Glutamatergic neuron (in vitro differentiated cells): ENCODE measurements around the gene IFI27L2. TPM values are rescaled to one million over a fixed set of nuclear protein-coding genes. Genes with fewer than 3 reads are reported as not detected.

Source experiments
- DNase-seq: peaks from one replicate; pipeline ENCODE4 v3.0.0; 2022
- H3K27ac Mint-ChIP-seq: one replicate; pipeline ENCODE4 v1.8.0; 2020; ENCODE audit warnings: mild to moderate bottlenecking, mixed read lengths, inconsistent platforms; ENCODE audit not compliant: unreplicated experiment
- H3K27me3 Mint-ChIP-seq: one replicate; pipeline ENCODE4 v1.8.0; 2020; ENCODE audit warnings: mild to moderate bottlenecking, moderate library complexity, mixed read lengths, inconsistent platforms; ENCODE audit not compliant: unreplicated experiment
- H3K36me3 Mint-ChIP-seq: one replicate; pipeline ENCODE4 v1.8.0; 2020; ENCODE audit warnings: mild to moderate bottlenecking, mixed read lengths, inconsistent platforms; ENCODE audit not compliant: unreplicated experiment
- H3K4me1 Mint-ChIP-seq: one replicate; pipeline ENCODE4 v1.8.0; 2020; ENCODE audit warnings: mild to moderate bottlenecking, low read depth, mixed read lengths, inconsistent platforms; ENCODE audit not compliant: unreplicated experiment
- H3K4me3 Mint-ChIP-seq: one replicate; pipeline ENCODE4 v1.8.0; 2020; ENCODE audit warnings: mild to moderate bottlenecking, mixed read lengths, inconsistent platforms; ENCODE audit not compliant: unreplicated experiment
- H3K9me3 Mint-ChIP-seq: one replicate; pipeline ENCODE4 v1.8.0; 2020; ENCODE audit warnings: mild to moderate bottlenecking, moderate library complexity, mixed read lengths, inconsistent platforms; ENCODE audit not compliant: unreplicated experiment
- CTCF ChIP-seq: fragments of 200-600 bp; sonication (generic); IDR thresholded peaks from one replicate; pipeline ENCODE4 v1.5.0; 2021; ENCODE audit not compliant: partially characterized antibody, unreplicated experiment
- total RNA-seq: library from RNA; stranded (reverse); fragmentation: NEBNext Ultra II Directional; extraction: Animal tissue kit (Norgen Biotek cat#: 25700); gene quantifications from one replicate; pipeline ENCODE4 v1.2.1, GENCODE V29; 2021; ENCODE audit not compliant: unreplicated experiment

Gene IFI27L2
- total RNA-seq, 1 donor from 2014 or later, result 52.7 TPM

- H3K4me1 Mint-ChIP-seq, result no peaks in the 10 kb centered on the region
- peak overlapping the region; percentile 65 for H3K27ac Mint-ChIP-seq
- peak overlapping the region; percentile 87 for H3K4me3 Mint-ChIP-seq
- peak; percentile 40 for DNase-seq
- H3K9me3 Mint-ChIP-seq, result peaks cover 8% of the 10 kb centered on the region
- peaks cover 2% of the 10 kb centered on the region for H3K27me3 Mint-ChIP-seq
- peaks cover under 1% of the 10 kb centered on the region for H3K36me3 Mint-ChIP-seq
- TF ChIP-seq CTCF, result no peak
Observed at GRCh38 chr14:94129758-94130414, 482 bp upstream of the IFI27L2 start.

GRCh38 chr14:94128216-94128839, 1.1 kb downstream of the IFI27L2 start:
- peaks cover under 1% of the 10 kb centered on the region for H3K36me3 Mint-ChIP-seq
- H3K4me3 Mint-ChIP-seq, result peak overlapping the region; percentile 87
- peaks cover 2% of the 10 kb centered on the region for H3K27me3 Mint-ChIP-seq
- TF ChIP-seq CTCF, result no peak
- peaks cover 8% of the 10 kb centered on the region for H3K9me3 Mint-ChIP-seq
- DNase-seq, result no peak
- H3K27ac Mint-ChIP-seq, result peak overlapping the region; percentile 53
- H3K4me1 Mint-ChIP-seq, result no peaks in the 10 kb centered on the region

- no peak for TF ChIP-seq CTCF
- no peaks in the 10 kb centered on the region for H3K4me1 Mint-ChIP-seq
- H3K27ac Mint-ChIP-seq, result no peak overlapping the region
- no peak for DNase-seq
- peaks cover 13% of the 10 kb centered on the region for H3K9me3 Mint-ChIP-seq
- no peak overlapping the region for H3K4me3 Mint-ChIP-seq
- H3K36me3 Mint-ChIP-seq, result peaks cover 10% of the 10 kb centered on the region
- peaks cover 2% of the 10 kb centered on the region for H3K27me3 Mint-ChIP-seq
Observed at GRCh38 chr14:94127330-94127729, 2.1 kb downstream of the IFI27L2 start.

GRCh38 chr14:94126800-94127199, 2.6 kb downstream of the IFI27L2 start:
- peaks cover 16% of the 10 kb centered on the region for H3K36me3 Mint-ChIP-seq
- no peak for TF ChIP-seq CTCF
- H3K4me3 Mint-ChIP-seq, result no peak overlapping the region
- no peak overlapping the region for H3K27ac Mint-ChIP-seq
- peaks cover 2% of the 10 kb centered on the region for H3K27me3 Mint-ChIP-seq
- DNase-seq, result no peak
- H3K4me1 Mint-ChIP-seq, result no peaks in the 10 kb centered on the region
- peaks cover 13% of the 10 kb centered on the region for H3K9me3 Mint-ChIP-seq

- Mint-ChIP-seq H3K4me3 (no peak overlapping the region), H3K4me1 (no peaks in the 10 kb centered on the region), H3K9me3 (peaks cover 13% of the 10 kb centered on the region), H3K27me3 (peaks cover 2% of the 10 kb centered on the region), H3K36me3 (peaks cover 17% of the 10 kb centered on the region), H3K27ac (no peak overlapping the region)
- no peak for DNase-seq
- TF ChIP-seq CTCF, result no peak
Observed at GRCh38 chr14:94126419-94126677, 3.1 kb downstream of the IFI27L2 start.
